Trophoblast cell (in vitro differentiated cells and primary cell): ENCODE data around the gene LRRC18.

Experiments used
- DNase-seq, 2 donors: peaks; one replicate each; pipeline ENCODE4 v3.0.0-alpha.2; 2016
- H2AFZ ChIP-seq: 2 replicates; pipeline ENCODE4 v1.6.1; 2013; ENCODE audit warnings: low read length, moderate library complexity, mild to moderate bottlenecking; ENCODE audit not compliant: insufficient read depth, poor library complexity
- H2AK5ac ChIP-seq: 2 replicates; pipeline ENCODE4 v1.6.1; 2013; ENCODE audit warnings: mild to moderate bottlenecking, low read length
- H2BK120ac ChIP-seq: 2 replicates; pipeline ENCODE4 v1.6.1; 2013; ENCODE audit warnings: low read length, mild to moderate bottlenecking, moderate library complexity; ENCODE audit not compliant: insufficient read depth, poor library complexity
- H2BK12ac ChIP-seq: 2 replicates; pipeline ENCODE4 v1.6.1; 2013; ENCODE audit warnings: mild to moderate bottlenecking, low read length, moderate library complexity
- H2BK5ac ChIP-seq: 2 replicates; pipeline ENCODE4 v1.6.1; 2013; ENCODE audit warnings: low read length, low read depth, moderate library complexity, mild to moderate bottlenecking; ENCODE audit not compliant: poor library complexity
- H3K14ac ChIP-seq: 2 replicates; pipeline ENCODE4 v1.6.1; 2013; ENCODE audit warnings: mild to moderate bottlenecking, low read length
- H3K18ac ChIP-seq: 2 replicates; pipeline ENCODE4 v1.6.1; 2013; ENCODE audit warnings: mild to moderate bottlenecking, low read length
- H3K23ac ChIP-seq: 2 replicates; pipeline ENCODE4 v1.6.1; 2013; ENCODE audit warnings: low read length
- H3K27ac ChIP-seq: 2 replicates; pipeline ENCODE4 v1.5.1; 2013; ENCODE audit warnings: low read depth, mild to moderate bottlenecking, inconsistent platforms, low read length, moderate library complexity
- H3K27me3 ChIP-seq: 2 replicates; pipeline ENCODE4 v1.6.1; 2013; ENCODE audit warnings: inconsistent platforms, mild to moderate bottlenecking, low read length, moderate library complexity; ENCODE audit not compliant: insufficient read depth
- H3K36me3 ChIP-seq, 2 experiments: 1 replicate in 1 of 2; 2 replicates in 1 of 2; pipeline ENCODE4 v1.6.1; 2013; ENCODE audit warnings: low read length in 2 of 2, mild to moderate bottlenecking in 2 of 2, moderate library complexity in 1 of 2; ENCODE audit not compliant: insufficient read depth in 2 of 2, control insufficient read depth in 1 of 2
- H3K4ac ChIP-seq: 2 replicates; pipeline ENCODE4 v1.6.1; 2013; ENCODE audit warnings: low read depth, mild to moderate bottlenecking, low read length, moderate library complexity
- H3K4me1 ChIP-seq, 2 experiments: 1 replicate in 1 of 2; 2 replicates in 1 of 2; pipeline ENCODE4 v1.6.1; 2013; ENCODE audit warnings: low read length in 2 of 2, mild to moderate bottlenecking in 2 of 2, moderate library complexity in 1 of 2; ENCODE audit not compliant: insufficient read depth in 2 of 2, control insufficient read depth in 1 of 2
- H3K4me2 ChIP-seq: 2 replicates; pipeline ENCODE4 v1.6.1; 2013; ENCODE audit warnings: inconsistent platforms, mild to moderate bottlenecking, low read length, moderate library complexity
- H3K4me3 ChIP-seq: 2 replicates; pipeline ENCODE4 v1.5.1; 2013; ENCODE audit warnings: mild to moderate bottlenecking, low read depth, low read length, inconsistent platforms
- H3K79me1 ChIP-seq: one replicate; pipeline ENCODE4 v1.6.1; 2013; ENCODE audit warnings: low read length
- H3K79me2 ChIP-seq: 2 replicates; pipeline ENCODE4 v1.6.1; 2013; ENCODE audit warnings: low read length, mild to moderate bottlenecking; ENCODE audit not compliant: control insufficient read depth, insufficient read depth, poor library complexity
- H3K9ac ChIP-seq: 2 replicates; pipeline ENCODE4 v1.6.1; 2013; ENCODE audit warnings: mild to moderate bottlenecking, low read length
- H3K9me3 ChIP-seq: 2 replicates; pipeline ENCODE4 v1.6.1; 2013; ENCODE audit warnings: low read depth, mild to moderate bottlenecking, control low read depth, inconsistent platforms, low read length; ENCODE audit not compliant: insufficient read depth
- H4K12ac ChIP-seq: 2 replicates; pipeline ENCODE4 v1.6.1; 2013; ENCODE audit warnings: low read depth, mild to moderate bottlenecking, low read length, moderate library complexity
- H4K8ac ChIP-seq: 2 replicates; pipeline ENCODE4 v1.6.1; 2013; ENCODE audit warnings: low read depth, mild to moderate bottlenecking, low read length, moderate library complexity
- H4K91ac ChIP-seq: one replicate; pipeline ENCODE4 v1.6.1; 2013; ENCODE audit warnings: low read depth, mild to moderate bottlenecking, low read length, moderate library complexity
- WGBS: extraction: QIAGEN DNeasy Blood & Tissue Kit; methylation state at CpG from one replicate; pipeline ENCODE4 v1.1.7; 2013; ENCODE audit warnings: missing lambda C conversion rate; ENCODE audit not compliant: insufficient read length, insufficient coverage; ENCODE audit errors: extremely low coverage; 5-methylcytosine and 5-hydroxymethylcytosine counted together

Gene LRRC18

GRCh38 chr10:48965460-48965859 lies 25.8 kb upstream of the LRRC18 start:
- H3K4me2 ChIP-seq = no peak overlapping the region
- no peak overlapping the region for H2AFZ ChIP-seq
- H3K9me3 ChIP-seq = no peaks in the 10 kb centered on the region
- no peaks in the 10 kb centered on the region for H3K79me1 ChIP-seq
- no peaks in the 10 kb centered on the region for H3K27me3 ChIP-seq
- H2BK5ac ChIP-seq = no peak overlapping the region
- no peak overlapping the region for H3K18ac ChIP-seq
- no peaks in the 10 kb centered on the region for H3K79me2 ChIP-seq
- no peak overlapping the region for H3K9ac ChIP-seq
- H2BK120ac ChIP-seq = no peak overlapping the region
- no peaks in the 10 kb centered on the region for H3K36me3 ChIP-seq
- H3K4me1 ChIP-seq = no peaks in the 10 kb centered on the region
- no peak overlapping the region for H2BK12ac ChIP-seq
- H4K91ac ChIP-seq = no peak overlapping the region
- H3K4ac ChIP-seq = no peak overlapping the region
- WGBS = no CpG with 5 or more reads among the region's 4 CpGs
- no peak for DNase-seq
- H4K12ac ChIP-seq = no peak overlapping the region
- H3K14ac ChIP-seq = no peak overlapping the region
- H2AK5ac ChIP-seq = no peak overlapping the region
- no peak overlapping the region for H3K4me3 ChIP-seq
- no peak overlapping the region for H3K23ac ChIP-seq
- no peak overlapping the region for H3K27ac ChIP-seq
- no peak overlapping the region for H4K8ac ChIP-seq

- H4K91ac ChIP-seq = no peak overlapping the region
- no peak overlapping the region for H3K4ac ChIP-seq
- no peaks in the 10 kb centered on the region for H3K27me3 ChIP-seq
- no peak overlapping the region for H3K23ac ChIP-seq
- H2AK5ac ChIP-seq = no peak overlapping the region
- no peak overlapping the region for H3K27ac ChIP-seq
- no peak overlapping the region for H2BK5ac ChIP-seq
- no peak overlapping the region for H3K4me3 ChIP-seq
- H4K12ac ChIP-seq = no peak overlapping the region
- no peaks in the 10 kb centered on the region for H3K36me3 ChIP-seq
- H3K79me1 ChIP-seq = no peaks in the 10 kb centered on the region
- H3K4me1 ChIP-seq = no peaks in the 10 kb centered on the region
- no peak overlapping the region for H4K8ac ChIP-seq
- H2AFZ ChIP-seq = no peak overlapping the region
- H3K4me2 ChIP-seq = no peak overlapping the region
- H3K18ac ChIP-seq = no peak overlapping the region
- no peak overlapping the region for H2BK12ac ChIP-seq
- no peak for DNase-seq
- H3K9me3 ChIP-seq = no peaks in the 10 kb centered on the region
- no peak overlapping the region for H2BK120ac ChIP-seq
- no peaks in the 10 kb centered on the region for H3K79me2 ChIP-seq
- H3K9ac ChIP-seq = no peak overlapping the region
- no CpG with 5 or more reads among the region's 1 CpG for WGBS
- H3K14ac ChIP-seq = no peak overlapping the region
Measured at GRCh38 chr10:48964038-48964437, 24.4 kb upstream of the LRRC18 start.

- Histone ChIP-seq H2BK12ac (no peak overlapping the region), H3K18ac (no peak overlapping the region), H3K23ac (no peak overlapping the region), H3K14ac (no peak overlapping the region), H2AFZ (no peak overlapping the region), H2BK5ac (no peak overlapping the region), H4K8ac (no peak overlapping the region), H3K79me1 (no peaks in the 10 kb centered on the region), H3K4ac (no peak overlapping the region), H4K91ac (no peak overlapping the region), H4K12ac (no peak overlapping the region), H3K4me1 (no peaks in the 10 kb centered on the region), H3K27me3 (no peaks in the 10 kb centered on the region), H3K36me3 (no peaks in the 10 kb centered on the region), H3K4me3 (no peak overlapping the region), H2AK5ac (no peak overlapping the region), H2BK120ac (no peak overlapping the region), H3K79me2 (no peaks in the 10 kb centered on the region), H3K9me3 (peaks cover 2% of the 10 kb centered on the region), H3K9ac (no peak overlapping the region), H3K27ac (no peak overlapping the region), H3K4me2 (no peak overlapping the region)
- no CpG with 5 or more reads among the region's 1 CpG for WGBS
- peak in 1 of 2 donors; percentile 6 for DNase-seq
Measured at GRCh38 chr10:48958598-48959190, 19.1 kb upstream of the LRRC18 start.

- Histone ChIP-seq H3K4me2 (no peak overlapping the region), H3K9ac (no peak overlapping the region), H3K4ac (no peak overlapping the region), H3K27ac (no peak overlapping the region), H2BK120ac (no peak overlapping the region), H3K27me3 (no peaks in the 10 kb centered on the region), H2BK5ac (no peak overlapping the region), H3K36me3 (no peaks in the 10 kb centered on the region), H3K79me1 (no peaks in the 10 kb centered on the region), H2AK5ac (no peak overlapping the region), H3K79me2 (no peaks in the 10 kb centered on the region), H3K4me1 (no peaks in the 10 kb centered on the region), H4K8ac (no peak overlapping the region), H4K91ac (no peak overlapping the region), H2AFZ (no peak overlapping the region), H3K14ac (no peak overlapping the region), H3K4me3 (no peak overlapping the region), H3K9me3 (peaks cover 2% of the 10 kb centered on the region), H3K18ac (no peak overlapping the region), H3K23ac (no peak overlapping the region), H4K12ac (no peak overlapping the region), H2BK12ac (no peak overlapping the region)
- DNase-seq = no peak
- WGBS = no CpG with 5 or more reads among the region's 16 CpGs
Measured at GRCh38 chr10:48957361-48958151, 17.9 kb upstream of the LRRC18 start.
